OCI-LY7 (cell line): ENCODE data around the gene IGSF22.

Source experiments
- EZH2phosphoT487 ChIP-seq: fragments of 200-600 bp; sonication (generic); IDR thresholded peaks from 2 replicates; pipeline ENCODE4 v1.6.1; 2018; ENCODE audit warnings: low read depth, borderline replicate concordance, mild to moderate bottlenecking, mixed run types, antibody characterized with exemption, low read length, moderate library complexity, mixed read lengths
- TF ChIP-seq, protein P1 (sequence below): fragments of 200-600 bp; sonication (generic); conservative IDR thresholded peaks from 2 replicates; pipeline ENCODE4 v1.5.1; 2014; ENCODE audit warnings: mild to moderate bottlenecking, antibody characterized with exemption, low read length, moderate library complexity, mixed read lengths

DNA sequence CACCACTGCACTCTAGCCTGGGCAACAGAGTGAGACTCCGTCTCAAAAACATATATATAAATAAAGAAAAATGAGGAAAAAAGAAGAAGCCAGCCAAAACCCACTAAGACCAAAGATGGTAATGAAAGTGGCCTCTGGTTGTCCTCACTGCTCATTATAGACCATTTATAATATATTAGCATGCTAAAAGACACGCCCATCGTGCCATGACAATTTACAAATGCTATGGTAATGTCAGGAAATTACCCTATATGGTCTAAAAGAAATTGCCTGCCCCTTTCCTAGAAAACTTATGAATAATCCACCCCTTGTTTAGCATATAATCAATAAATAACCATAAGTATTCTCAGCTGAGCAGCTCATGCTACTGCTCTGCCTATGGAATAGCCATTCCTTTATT, 43.5 kb downstream of the IGSF22 start:
- TF ChIP-seq, protein P1, sequence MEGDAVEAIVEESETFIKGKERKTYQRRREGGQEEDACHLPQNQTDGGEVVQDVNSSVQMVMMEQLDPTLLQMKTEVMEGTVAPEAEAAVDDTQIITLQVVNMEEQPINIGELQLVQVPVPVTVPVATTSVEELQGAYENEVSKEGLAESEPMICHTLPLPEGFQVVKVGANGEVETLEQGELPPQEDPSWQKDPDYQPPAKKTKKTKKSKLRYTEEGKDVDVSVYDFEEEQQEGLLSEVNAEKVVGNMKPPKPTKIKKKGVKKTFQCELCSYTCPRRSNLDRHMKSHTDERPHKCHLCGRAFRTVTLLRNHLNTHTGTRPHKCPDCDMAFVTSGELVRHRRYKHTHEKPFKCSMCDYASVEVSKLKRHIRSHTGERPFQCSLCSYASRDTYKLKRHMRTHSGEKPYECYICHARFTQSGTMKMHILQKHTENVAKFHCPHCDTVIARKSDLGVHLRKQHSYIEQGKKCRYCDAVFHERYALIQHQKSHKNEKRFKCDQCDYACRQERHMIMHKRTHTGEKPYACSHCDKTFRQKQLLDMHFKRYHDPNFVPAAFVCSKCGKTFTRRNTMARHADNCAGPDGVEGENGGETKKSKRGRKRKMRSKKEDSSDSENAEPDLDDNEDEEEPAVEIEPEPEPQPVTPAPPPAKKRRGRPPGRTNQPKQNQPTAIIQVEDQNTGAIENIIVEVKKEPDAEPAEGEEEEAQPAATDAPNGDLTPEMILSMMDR, result no peak
- TF ChIP-seq EZH2phosphoT487, result no peak
